GM12892 (cell line): Measurements from ENCODE around the gene GRM7.

Experiments
- POLR2A ChIP-seq: IDR thresholded peaks from 2 replicates; pipeline ENCODE4 v1.6.1; 2011; ENCODE audit warnings: low read depth, low read length, control low read depth
- POLR2AphosphoS5 ChIP-seq: IDR thresholded peaks from 2 replicates; pipeline ENCODE4 v1.6.1; 2011; ENCODE audit warnings: low read depth, low read length, control low read depth
- TAF1 ChIP-seq: IDR thresholded peaks from 2 replicates; pipeline ENCODE4 v1.6.1; 2011; ENCODE audit warnings: low read depth, mild to moderate bottlenecking, control low read depth, low read length, borderline replicate concordance

DNA sequence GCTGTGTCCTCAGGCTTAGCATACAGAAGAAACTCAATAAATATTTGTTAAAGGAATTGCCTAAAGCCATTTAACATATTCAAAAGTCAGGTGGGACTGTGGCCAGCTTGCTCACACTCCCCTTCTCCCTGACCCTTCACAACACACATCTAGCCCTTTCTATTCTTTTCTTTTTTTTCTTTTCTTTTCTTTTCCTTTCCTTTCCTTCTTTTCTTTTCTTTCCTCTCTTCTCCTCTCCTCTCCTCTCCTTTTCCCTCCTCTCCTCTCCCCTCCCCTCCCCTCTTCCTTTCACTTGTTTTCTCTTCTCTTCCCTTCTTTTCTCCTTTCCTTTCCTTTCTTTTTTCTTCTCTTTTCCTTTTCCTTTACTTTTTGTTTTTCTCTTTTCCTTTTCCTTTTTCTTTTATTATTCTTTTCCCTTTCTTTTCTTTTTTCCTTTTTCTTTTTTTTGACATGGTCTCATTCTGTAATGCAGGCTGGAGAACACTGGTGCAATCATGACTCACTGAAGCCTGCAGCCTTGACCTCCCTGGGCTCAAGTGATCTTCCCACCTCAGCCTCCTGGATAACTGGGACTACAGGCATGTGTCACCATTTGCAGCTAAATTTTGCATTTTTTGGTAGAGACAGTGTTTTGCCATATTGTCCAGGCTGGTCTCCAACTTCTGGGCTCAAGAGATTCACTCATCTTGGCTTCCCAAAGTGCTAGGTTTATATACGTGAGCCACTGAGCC, 377.8 kb downstream of the GRM7 start:
- TF ChIP-seq POLR2A: no peak
- no peak for TF ChIP-seq TAF1
- TF ChIP-seq POLR2AphosphoS5: no peak
